LNCaP clone FGC (cell line): Measurements from ENCODE around the gene TDRD9.

Experiments
- DNase-seq: peaks from one replicate; pipeline ENCODE4 v3.0.0-alpha.2; 2011; ENCODE audit warnings: low read depth
- H3K4me3 ChIP-seq: 2 replicates; pipeline ENCODE4 v1.5.1; 2011; ENCODE audit warnings: mild to moderate bottlenecking, low read depth, low read length, control low read depth
- CTCF ChIP-seq: IDR thresholded peaks from 2 replicates; pipeline ENCODE4 v1.5.1; 2012; ENCODE audit warnings: mild to moderate bottlenecking; ENCODE audit not compliant: control insufficient read depth, insufficient read depth; ENCODE audit errors: extremely low read depth

The TDRD9 gene

GRCh38 chr14:104100171-104101085, 172.2 kb downstream of the TDRD9 start:
- DNase-seq: no peak
- no peak overlapping the region for H3K4me3 ChIP-seq
- TF ChIP-seq CTCF: no peak

GRCh38 chr14:104101086-104101621, 172.9 kb downstream of the TDRD9 start:
- DNase-seq: no peak
- H3K4me3 ChIP-seq: no peak overlapping the region
- no peak for TF ChIP-seq CTCF

- DNase-seq: no peak
- H3K4me3 ChIP-seq: no peak overlapping the region
- TF ChIP-seq CTCF: no peak
Observed at GRCh38 chr14:104101651-104102281, 173.5 kb downstream of the TDRD9 start.
